GM23338 (cell line): ENCODE data around the gene TTC23. TPM values are rescaled to one million over a fixed set of nuclear protein-coding genes. Genes with fewer than 3 reads are reported as not detected.
"Not testable (repeated sequence)": the region's sequence is repeated elsewhere in the genome, so short reads cannot be mapped to it uniquely, and the experiment has no call there.

Experiments used
- ATAC-seq: fragments of 200-7000 bp; cut with Tn5 transposase; 3 replicates; pipeline ENCODE4 v1.9.1; 2020
- DNase-seq: peaks from one replicate; pipeline ENCODE4 v3.0.0-alpha.2; 2015; ENCODE audit warnings: low spot score
- H2AFZ ChIP-seq: fragments of 200-600 bp; sonication (generic); 2 replicates; pipeline ENCODE4 v1.8.0; 2016; ENCODE audit warnings: antibody characterized with exemption, mild to moderate bottlenecking, moderate library complexity
- H3F3A ChIP-seq: fragments of 200-600 bp; sonication (generic); replicated peaks from 2 replicates; pipeline ENCODE4 v1.8.0; 2017; ENCODE audit warnings: antibody characterized with exemption, mixed run types, low read depth
- H3K27ac ChIP-seq: fragments of 200-600 bp; sonication (generic); 2 replicates; pipeline ENCODE4 v1.6.1; 2016; ENCODE audit warnings: low read depth
- H3K27me3 ChIP-seq: fragments of 200-600 bp; sonication (generic); 2 replicates; pipeline ENCODE4 v1.8.0; 2016; ENCODE audit warnings: mild to moderate bottlenecking, mixed run types, moderate library complexity; ENCODE audit not compliant: insufficient read depth
- H3K36me3 ChIP-seq: fragments of 200-600 bp; sonication (generic); 2 replicates; pipeline ENCODE4 v1.8.0; 2016; ENCODE audit warnings: mild to moderate bottlenecking; ENCODE audit not compliant: insufficient read depth
- H3K4me1 ChIP-seq: fragments of 200-600 bp; sonication (generic); 2 replicates; pipeline ENCODE4 v1.8.0; 2016; ENCODE audit warnings: mild to moderate bottlenecking, moderate library complexity; ENCODE audit not compliant: insufficient read depth
- H3K4me2 ChIP-seq: fragments of 200-600 bp; sonication (generic); 2 replicates; pipeline ENCODE4 v1.7.1; 2017; ENCODE audit warnings: mixed run types
- H3K4me3 ChIP-seq: fragments of 200-600 bp; sonication (generic); 2 replicates; pipeline ENCODE4 v1.6.1; 2016; ENCODE audit warnings: mixed run types
- H3K79me2 ChIP-seq: fragments of 200-600 bp; sonication (generic); replicated peaks from 2 replicates; pipeline ENCODE4 v1.8.0; 2017; ENCODE audit warnings: mild to moderate bottlenecking; ENCODE audit not compliant: insufficient read depth
- H3K9me2 ChIP-seq: fragments of 200-600 bp; sonication (generic); 2 replicates; pipeline ENCODE4 v1.8.0; 2017; ENCODE audit not compliant: insufficient read depth
- H4K20me1 ChIP-seq: fragments of 200-600 bp; sonication (generic); replicated peaks from 2 replicates; pipeline ENCODE4 v1.8.0; 2017; ENCODE audit warnings: mild to moderate bottlenecking; ENCODE audit not compliant: insufficient read depth
- H3K27ac Mint-ChIP-seq: 2 replicates; pipeline ENCODE4 v1.8.0; 2020; ENCODE audit warnings: inconsistent platforms, mild to moderate bottlenecking, moderate library complexity, mixed read lengths
- H3K27me3 Mint-ChIP-seq: 3 replicates; pipeline ENCODE4 v1.8.0; 2022; ENCODE audit warnings: low read depth, mild to moderate bottlenecking, moderate library complexity, mixed read lengths, inconsistent platforms; ENCODE audit not compliant: insufficient read depth, poor library complexity
- H3K36me3 Mint-ChIP-seq: 3 replicates; pipeline ENCODE4 v1.8.0; 2021; ENCODE audit warnings: low read depth, mild to moderate bottlenecking, inconsistent platforms, moderate library complexity, mixed read lengths
- H3K4me1 Mint-ChIP-seq: 3 replicates; pipeline ENCODE4 v1.8.0; 2020; ENCODE audit warnings: mild to moderate bottlenecking, inconsistent platforms, mixed read lengths
- H3K4me3 Mint-ChIP-seq: 3 replicates; pipeline ENCODE4 v1.8.0; 2021; ENCODE audit warnings: moderate library complexity, mild to moderate bottlenecking, inconsistent platforms, mixed read lengths
- H3K9me3 Mint-ChIP-seq: 3 replicates; pipeline ENCODE4 v1.8.0; 2020; ENCODE audit warnings: moderate library complexity, mild to moderate bottlenecking, inconsistent platforms, mixed read lengths
- CREB1 ChIP-seq: fragments of 250-450 bp; sonication (Bioruptor Pico); IDR thresholded peaks from 2 replicates; pipeline ENCODE4 v1.5.0; 2020; ENCODE audit warnings: low read depth, mild to moderate bottlenecking, moderate library complexity
- EZH2 ChIP-seq: fragments of 200-600 bp; sonication (generic); IDR thresholded peaks from one replicate; pipeline ENCODE4 v1.8.0; 2017; ENCODE audit warnings: antibody characterized with exemption, mild to moderate bottlenecking, low read depth; ENCODE audit not compliant: unreplicated experiment
- JUNB ChIP-seq: IDR thresholded peaks from one replicate; pipeline ENCODE4 v1.6.1; 2016; ENCODE audit warnings: antibody characterized with exemption; ENCODE audit not compliant: unreplicated experiment
- NANOG ChIP-seq: IDR thresholded peaks from 2 replicates; pipeline ENCODE4 v1.6.1; 2016; ENCODE audit warnings: antibody characterized with exemption, borderline replicate concordance
- POLR2AphosphoS5 ChIP-seq: IDR thresholded peaks from 2 replicates; pipeline ENCODE4 v1.6.1; 2016; ENCODE audit warnings: antibody characterized with exemption, low read depth
- REST ChIP-seq: IDR thresholded peaks from one replicate; pipeline ENCODE4 v1.6.1; 2018; ENCODE audit warnings: antibody characterized with exemption; ENCODE audit not compliant: unreplicated experiment
- ZNF114 ChIP-seq: fragments of 250-450 bp; sonication (Bioruptor Pico); IDR thresholded peaks from 2 replicates; pipeline ENCODE4 v1.5.0; 2020; ENCODE audit warnings: mild to moderate bottlenecking, moderate library complexity
- ZNF331 ChIP-seq: fragments of 250-450 bp; sonication (Bioruptor Pico); IDR thresholded peaks from 2 replicates; pipeline ENCODE4 v1.5.0; 2020; ENCODE audit warnings: low read depth, mild to moderate bottlenecking, moderate library complexity
- polyA plus RNA-seq: library from polyadenylated mRNA; unstranded; fragments of >200 nt; fragmentation: Nextera tagmentation; extraction: Ambion mirVana; gene quantifications from 2 replicates; pipeline ENCODE4 v1.2.1, GENCODE V29; 2016
- total RNA-seq: library from RNA; depleted of rRNA; stranded (reverse); fragments of >200 nt; shearing (Covaris generic); gene quantifications from 2 replicates; pipeline ENCODE4 v1.2.3, GENCODE V29; 2014
- TF ChIP-seq, protein P1 (sequence below): fragments of 250-450 bp; sonication (Bioruptor Pico); IDR thresholded peaks from 2 replicates; pipeline ENCODE4 v1.5.0; 2020; ENCODE audit warnings: mild to moderate bottlenecking, moderate library complexity

TTC23 gene
- total and polyA plus RNA-seq, 2 experiments from 2014 or later = 6.3 to 25.2 TPM

- TF ChIP-seq, protein P1, sequence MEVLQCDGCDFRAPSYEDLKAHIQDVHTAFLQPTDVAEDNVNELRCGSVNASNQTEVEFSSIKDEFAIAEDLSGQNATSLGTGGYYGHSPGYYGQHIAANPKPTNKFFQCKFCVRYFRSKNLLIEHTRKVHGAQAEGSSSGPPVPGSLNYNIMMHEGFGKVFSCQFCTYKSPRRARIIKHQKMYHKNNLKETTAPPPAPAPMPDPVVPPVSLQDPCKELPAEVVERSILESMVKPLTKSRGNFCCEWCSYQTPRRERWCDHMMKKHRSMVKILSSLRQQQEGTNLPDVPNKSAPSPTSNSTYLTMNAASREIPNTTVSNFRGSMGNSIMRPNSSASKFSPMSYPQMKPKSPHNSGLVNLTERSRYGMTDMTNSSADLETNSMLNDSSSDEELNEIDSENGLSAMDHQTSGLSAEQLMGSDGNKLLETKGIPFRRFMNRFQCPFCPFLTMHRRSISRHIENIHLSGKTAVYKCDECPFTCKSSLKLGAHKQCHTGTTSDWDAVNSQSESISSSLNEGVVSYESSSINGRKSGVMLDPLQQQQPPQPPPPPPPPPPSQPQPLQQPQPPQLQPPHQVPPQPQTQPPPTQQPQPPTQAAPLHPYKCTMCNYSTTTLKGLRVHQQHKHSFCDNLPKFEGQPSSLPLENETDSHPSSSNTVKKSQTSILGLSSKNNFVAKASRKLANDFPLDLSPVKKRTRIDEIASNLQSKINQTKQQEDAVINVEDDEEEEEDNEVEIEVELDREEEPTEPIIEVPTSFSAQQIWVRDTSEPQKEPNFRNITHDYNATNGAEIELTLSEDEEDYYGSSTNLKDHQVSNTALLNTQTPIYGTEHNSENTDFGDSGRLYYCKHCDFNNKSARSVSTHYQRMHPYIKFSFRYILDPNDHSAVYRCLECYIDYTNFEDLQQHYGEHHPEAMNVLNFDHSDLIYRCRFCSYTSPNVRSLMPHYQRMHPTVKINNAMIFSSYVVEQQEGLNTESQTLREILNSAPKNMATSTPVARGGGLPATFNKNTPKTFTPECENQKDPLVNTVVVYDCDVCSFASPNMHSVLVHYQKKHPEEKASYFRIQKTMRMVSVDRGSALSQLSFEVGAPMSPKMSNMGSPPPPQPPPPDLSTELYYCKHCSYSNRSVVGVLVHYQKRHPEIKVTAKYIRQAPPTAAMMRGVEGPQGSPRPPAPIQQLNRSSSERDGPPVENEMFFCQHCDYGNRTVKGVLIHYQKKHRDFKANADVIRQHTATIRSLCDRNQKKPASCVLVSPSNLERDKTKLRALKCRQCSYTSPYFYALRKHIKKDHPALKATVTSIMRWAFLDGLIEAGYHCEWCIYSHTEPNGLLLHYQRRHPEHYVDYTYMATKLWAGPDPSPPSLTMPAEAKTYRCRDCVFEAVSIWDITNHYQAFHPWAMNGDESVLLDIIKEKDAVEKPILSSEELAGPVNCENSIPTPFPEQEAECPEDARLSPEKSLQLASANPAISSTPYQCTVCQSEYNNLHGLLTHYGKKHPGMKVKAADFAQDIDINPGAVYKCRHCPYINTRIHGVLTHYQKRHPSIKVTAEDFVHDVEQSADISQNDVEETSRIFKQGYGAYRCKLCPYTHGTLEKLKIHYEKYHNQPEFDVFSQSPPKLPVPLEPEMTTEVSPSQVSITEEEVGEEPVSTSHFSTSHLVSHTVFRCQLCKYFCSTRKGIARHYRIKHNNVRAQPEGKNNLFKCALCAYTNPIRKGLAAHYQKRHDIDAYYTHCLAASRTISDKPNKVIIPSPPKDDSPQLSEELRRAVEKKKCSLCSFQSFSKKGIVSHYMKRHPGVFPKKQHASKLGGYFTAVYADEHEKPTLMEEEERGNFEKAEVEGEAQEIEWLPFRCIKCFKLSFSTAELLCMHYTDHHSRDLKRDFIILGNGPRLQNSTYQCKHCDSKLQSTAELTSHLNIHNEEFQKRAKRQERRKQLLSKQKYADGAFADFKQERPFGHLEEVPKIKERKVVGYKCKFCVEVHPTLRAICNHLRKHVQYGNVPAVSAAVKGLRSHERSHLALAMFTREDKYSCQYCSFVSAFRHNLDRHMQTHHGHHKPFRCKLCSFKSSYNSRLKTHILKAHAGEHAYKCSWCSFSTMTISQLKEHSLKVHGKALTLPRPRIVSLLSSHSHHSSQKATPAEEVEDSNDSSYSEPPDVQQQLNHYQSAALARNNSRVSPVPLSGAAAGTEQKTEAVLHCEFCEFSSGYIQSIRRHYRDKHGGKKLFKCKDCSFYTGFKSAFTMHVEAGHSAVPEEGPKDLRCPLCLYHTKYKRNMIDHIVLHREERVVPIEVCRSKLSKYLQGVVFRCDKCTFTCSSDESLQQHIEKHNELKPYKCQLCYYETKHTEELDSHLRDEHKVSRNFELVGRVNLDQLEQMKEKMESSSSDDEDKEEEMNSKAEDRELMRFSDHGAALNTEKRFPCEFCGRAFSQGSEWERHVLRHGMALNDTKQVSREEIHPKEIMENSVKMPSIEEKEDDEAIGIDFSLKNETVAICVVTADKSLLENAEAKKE (CRISPR knock-in tag) = no peak
These were observed 9.7 kb downstream of the TTC23 start (continued) for GRCh38 chr15:99239545-99240198.

GRCh38 chr15:99238849-99239248, 10.5 kb downstream of the TTC23 start:
- Histone ChIP-seq H3F3A (no peaks in the 10 kb centered on the region), H3K27me3 (no peaks in the 10 kb centered on the region), H3K4me1 (no peaks in the 10 kb centered on the region), H3K9me2 (no peaks in the 10 kb centered on the region), H3K79me2 (0 out of 2 replicates have a peak, but pooled peaks cover 6% of the 10 kb centered on the region), H3K36me3 (no peaks in the 10 kb centered on the region), H4K20me1 (no peaks in the 10 kb centered on the region), H3K4me3 (no peak overlapping the region), H3K4me2 (no peak overlapping the region), H2AFZ (no peak overlapping the region), H3K27ac (no peak overlapping the region)
- Mint-ChIP-seq H3K9me3 (no peaks in the 10 kb centered on the region; the same call in 2 of the 3 replicates), H3K4me1 (no peaks in the 10 kb centered on the region), H3K27ac (no peak overlapping the region), H3K4me3 (no peak overlapping the region), H3K36me3 (peaks cover 6% of the 10 kb centered on the region; the same call in 2 of the 3 replicates), H3K27me3 (no peaks in the 10 kb centered on the region)
- no peak for DNase-seq
- TF ChIP-seq ZNF331 (CRISPR knock-in tag) (no peak), CREB1 (CRISPR knock-in tag) (no peak), JUNB (no peak), NANOG (no peak), EZH2 (no peak), POLR2AphosphoS5 (no peak), ZNF114 (CRISPR knock-in tag) (no peak), REST (no peak)
- no peak for ATAC-seq

GRCh38 chr15:99234160-99234559, 15.2 kb downstream of the TTC23 start:
- not testable (repeated sequence) for DNase-seq, H3K4me2 ChIP-seq, H4K20me1 ChIP-seq, H3K4me1 ChIP-seq, H3K4me3 ChIP-seq, H3K27me3 Mint-ChIP-seq, H2AFZ ChIP-seq, H3K4me3 Mint-ChIP-seq, H3K36me3 ChIP-seq, H3K79me2 ChIP-seq, H3K4me1 Mint-ChIP-seq, H3F3A ChIP-seq, H3K9me3 Mint-ChIP-seq, ATAC-seq, H3K27ac ChIP-seq, H3K27ac Mint-ChIP-seq, H3K27me3 ChIP-seq, H3K9me2 ChIP-seq
- H3K36me3 Mint-ChIP-seq = peaks cover 15% of the 10 kb centered on the region
